HG03108 (cell line): ENCODE data around the gene MEX3D.
"Not testable (repeated sequence)": the region's sequence is repeated elsewhere in the genome, so short reads cannot be mapped to it uniquely, and the experiment has no call there.

Experiments
- ATAC-seq: cut with Tn5 transposase; IDR thresholded peaks from one replicate; pipeline ENCODE4 v1.9.1; 2021; ENCODE audit warnings: moderate library complexity; ENCODE audit not compliant: unreplicated experiment

MEX3D gene

GRCh38 chr19:1522061-1522460 lies 46.1 kb downstream of the MEX3D start:
- no peak for ATAC-seq

- ATAC-seq: no peak
These were observed 46.5 kb downstream of the MEX3D start for GRCh38 chr19:1521636-1522035.

GRCh38 chr19:1520203-1520780 lies 47.8 kb downstream of the MEX3D start:
- ATAC-seq: no peak

- not testable (repeated sequence) for ATAC-seq
These were observed 48.3 kb downstream of the MEX3D start for GRCh38 chr19:1519802-1520201.

- ATAC-seq: no peak
These were observed 49.7 kb downstream of the MEX3D start for GRCh38 chr19:1518471-1518870.

GRCh38 chr19:1516395-1516753 lies 51.8 kb downstream of the MEX3D start:
- ATAC-seq: no peak

- no peak for ATAC-seq
These were observed 53.0 kb downstream of the MEX3D start for GRCh38 chr19:1514986-1515721.

GRCh38 chr19:1514295-1514661 lies 53.8 kb downstream of the MEX3D start:
- no peak for ATAC-seq

GRCh38 chr19:1513499-1514294 lies 54.4 kb downstream of the MEX3D start:
- ATAC-seq: no peak

- no peak for ATAC-seq
These were observed 55.2 kb downstream of the MEX3D start, which contains the start of gene ADAMTSL5 for GRCh38 chr19:1512671-1513498. Gene ADAMTSL5, minus strand, starts transcription at chr19:1513019. Its CDS starts 2,076 bp downstream, at chr19:1510943.

GRCh38 chr19:1511318-1512317 lies 56.5 kb downstream of the MEX3D start:
- no peak for ATAC-seq

GRCh38 chr19:1510807-1511206 lies 57.3 kb downstream of the MEX3D start:
- ATAC-seq: no peak

- ATAC-seq: no peak
These were observed 57.7 kb downstream of the MEX3D start for GRCh38 chr19:1510442-1510806.

GRCh38 chr19:1509602-1510441 lies 58.3 kb downstream of the MEX3D start:
- ATAC-seq: no peak

GRCh38 chr19:1508507-1508856 lies 59.6 kb downstream of the MEX3D start:
- ATAC-seq: no peak

- peak; percentile 65 for ATAC-seq
These were observed 60.2 kb downstream of the MEX3D start for GRCh38 chr19:1507763-1508506.

GRCh38 chr19:1507192-1507660 lies 60.9 kb downstream of the MEX3D start:
- ATAC-seq: no peak
